Keratinocyte (primary cell): ENCODE data around the gene ADGRD1. TPM values are rescaled to one million over a fixed set of nuclear protein-coding genes. Genes with fewer than 3 reads are reported as not detected.

Source experiments
- DNase-seq: peaks from one replicate; pipeline ENCODE4 v3.0.0-alpha.2; 2011; ENCODE audit warnings: low read depth, missing footprints, low spot score
- FAIRE-seq: peaks from 2 replicates; lab custom pipeline; 2011; peaks lifted over from hg19 to GRCh38; lab: Jason Lieb, UNC
- H2AFZ ChIP-seq: 2 replicates; pipeline ENCODE4 v1.6.0; 2012; ENCODE audit warnings: low read length, control low read depth, inconsistent platforms; ENCODE audit not compliant: control insufficient read depth
- H3K27ac ChIP-seq: 2 replicates; pipeline ENCODE4 v1.5.1; 2011; ENCODE audit warnings: low read length; ENCODE audit not compliant: control insufficient read depth, insufficient read depth
- H3K27me3 ChIP-seq: 3 replicates; pipeline ENCODE4 v1.6.0; 2011; ENCODE audit warnings: low read length; ENCODE audit not compliant: control insufficient read depth, insufficient read depth; ENCODE audit errors: extremely low read depth
- H3K36me3 ChIP-seq, 2 experiments: 2 replicates in 1 of 2; 3 replicates in 1 of 2; pipeline ENCODE4 v1.5.1; 2011; ENCODE audit warnings: low read length in 2 of 2, mild to moderate bottlenecking in 1 of 2; ENCODE audit not compliant: control insufficient read depth in 2 of 2, insufficient read depth in 2 of 2; ENCODE audit errors: extremely low read depth in 1 of 2
- H3K4me1 ChIP-seq: 3 replicates; pipeline ENCODE4 v1.5.1; 2011; ENCODE audit warnings: low read length; ENCODE audit not compliant: control insufficient read depth, insufficient read depth; ENCODE audit errors: extremely low read depth
- H3K4me2 ChIP-seq: 3 replicates; pipeline ENCODE4 v1.6.0; 2011; ENCODE audit warnings: low read depth, low read length; ENCODE audit not compliant: control insufficient read depth, insufficient read depth; ENCODE audit errors: extremely low read depth
- H3K4me3 ChIP-seq, 3 experiments: fragments of 200-600 bp in 1 of 3; sonication (generic) in 1 of 3; 2 replicates in 2 of 3; 3 replicates in 1 of 3; pipeline ENCODE4 v1.5.1; 2011 to 2016; ENCODE audit warnings: low read length in 3 of 3, mild to moderate bottlenecking in 3 of 3, control low read depth in 2 of 3, inconsistent platforms in 1 of 3, low read depth in 1 of 3, mixed read lengths in 1 of 3, mixed run types in 1 of 3, moderate library complexity in 1 of 3; ENCODE audit not compliant: control insufficient read depth in 2 of 3, insufficient read depth in 2 of 3; ENCODE audit errors: extremely low read depth in 1 of 3
- H3K79me2 ChIP-seq: 2 replicates; pipeline ENCODE4 v1.6.0; 2012; ENCODE audit warnings: low read length; ENCODE audit not compliant: control insufficient read depth, insufficient read depth
- H3K9ac ChIP-seq: 3 replicates; pipeline ENCODE4 v1.6.0; 2011; ENCODE audit warnings: low read length; ENCODE audit not compliant: control insufficient read depth, insufficient read depth; ENCODE audit errors: extremely low read depth
- H3K9me1 ChIP-seq: 3 replicates; pipeline ENCODE4 v1.6.0; 2011; ENCODE audit warnings: low read length; ENCODE audit not compliant: control insufficient read depth, insufficient read depth; ENCODE audit errors: extremely low read depth
- H3K9me3 ChIP-seq: 2 replicates; pipeline ENCODE4 v1.5.1; 2012; ENCODE audit warnings: low read depth, low read length; ENCODE audit not compliant: control insufficient read depth
- H4K20me1 ChIP-seq: 3 replicates; pipeline ENCODE4 v1.6.0; 2011; ENCODE audit warnings: low read length; ENCODE audit not compliant: control insufficient read depth, insufficient read depth; ENCODE audit errors: extremely low read depth
- CTCF ChIP-seq, 3 experiments: IDR thresholded peaks in 1 of 3; conservative IDR thresholded peaks in 1 of 3; optimal IDR thresholded peaks in 1 of 3; 2 replicates in 2 of 3; 3 replicates in 1 of 3; pipeline versions ENCODE3 to v1.5.1; 2011; ENCODE audit warnings: low read length in 3 of 3, mild to moderate bottlenecking in 3 of 3, moderate library complexity in 2 of 3, control low read depth in 1 of 3, inconsistent platforms in 1 of 3; ENCODE audit not compliant: insufficient read depth in 2 of 3; ENCODE audit errors: extremely low read depth in 1 of 3
- EZH2 ChIP-seq: IDR thresholded peaks from one replicate; pipeline ENCODE4 v1.6.1; 2012; ENCODE audit warnings: inconsistent platforms, mild to moderate bottlenecking, low read length, moderate library complexity
- dilution Hi-C: fragments of 300-500 bp; cut with MboI; formaldehyde crosslinking; loops from one replicate; pipeline ENCODE4 v1.7.0; 2020; ENCODE audit warnings: low sequenced_read_pairs; ENCODE audit not compliant: extremely low pct_ligation_motif_present
- polyA plus RNA-seq, 5 experiments: library from polyadenylated mRNA; depleted of rRNA in 3 of 5; stranded (reverse) in 3 of 5; stranded (forward) in 1 of 5; unstranded in 1 of 5; fragments of >200 nt; gene quantifications; 1 replicate in 1 of 5; 2 replicates in 3 of 5; 3 replicates in 1 of 5; pipeline versions ENCODE4 v1.2.1 to v1.2.3, GENCODE V29; 2011 to 2012; ENCODE audit warnings: missing spikeins in 2 of 5, low read depth in 1 of 5, low replicate concordance in 1 of 5

Gene ADGRD1
- polyA plus RNA-seq, 1 donor (not counting 4 experiments of a cell fraction or from before 2014, with no cell fraction given), result not detected

GRCh38 chr12:131167334-131167733 is 213.6 kb downstream of the ADGRD1 start:
- peak; percentile 13 for FAIRE-seq
- dilution Hi-C loops, result no loop called here

GRCh38 chr12:131171029-131171428 is 217.3 kb downstream of the ADGRD1 start:
- Histone ChIP-seq H3K4me3 (no peak overlapping the region), H3K79me2 (no peaks in the 10 kb centered on the region), H3K9me1 (no peaks in the 10 kb centered on the region), H3K4me1 (no peaks in the 10 kb centered on the region), H2AFZ (no peak overlapping the region), H3K36me3 (no peaks in the 10 kb centered on the region), H3K4me2 (no peak overlapping the region), H3K27me3 (no peaks in the 10 kb centered on the region), H4K20me1 (no peaks in the 10 kb centered on the region), H3K27ac (no peak overlapping the region), H3K9me3 (peaks cover 2% of the 10 kb centered on the region), H3K9ac (no peak overlapping the region)
- FAIRE-seq (no peak), DNase-seq (no peak)
- dilution Hi-C loops, result no loop called here
- no peak for TF ChIP-seq EZH2
- no peak for TF ChIP-seq CTCF (optimal IDR thresholded peaks at IDR 0.05 in 1 of 3, IDR thresholded peaks at IDR 0.05 in 1 of 3, conservative IDR thresholded peaks at IDR 0.05 in 1 of 3; ENCODE audit: extremely low read depth in 1 of 3, insufficient read depth in 2 of 3, low read length in 3 of 3)

More at GRCh38 chr12:131167334-131167733, 213.6 kb downstream of the ADGRD1 start:
- H2AFZ ChIP-seq, result no peak overlapping the region
- H4K20me1 ChIP-seq, result no peaks in the 10 kb centered on the region
- H3K4me2 ChIP-seq, result no peak overlapping the region
- no peaks in the 10 kb centered on the region for H3K4me1 ChIP-seq
- no peak overlapping the region for H3K9ac ChIP-seq
- H3K4me3 ChIP-seq, result no peak overlapping the region
- TF ChIP-seq CTCF (optimal IDR thresholded peaks at IDR 0.05 in 1 of 3, IDR thresholded peaks at IDR 0.05 in 1 of 3, conservative IDR thresholded peaks at IDR 0.05 in 1 of 3; ENCODE audit: extremely low read depth in 1 of 3, insufficient read depth in 2 of 3, low read length in 3 of 3) (no peak), EZH2 (no peak)
- no peaks in the 10 kb centered on the region for H3K79me2 ChIP-seq
- no peak for DNase-seq
- H3K27ac ChIP-seq, result no peak overlapping the region
- H3K36me3 ChIP-seq, result no peaks in the 10 kb centered on the region
- no peaks in the 10 kb centered on the region for H3K27me3 ChIP-seq
- H3K9me1 ChIP-seq, result no peaks in the 10 kb centered on the region
- peaks cover 7% of the 10 kb centered on the region for H3K9me3 ChIP-seq
